KOPT-K1 (cell line): Measurements from ENCODE around the gene SEPTIN5.

ENCODE experiments used
- H3K27ac ChIP-seq: fragments of 200-600 bp; sonication (generic); 2 replicates; pipeline ENCODE4 v1.5.1; 2016; ENCODE audit warnings: antibody characterized with exemption, mild to moderate bottlenecking, low read depth, low read length; ENCODE audit not compliant: poor library complexity, severe bottlenecking
- H3K36me3 ChIP-seq: fragments of 200-600 bp; sonication (generic); 2 replicates; pipeline ENCODE4 v1.5.1; 2017; ENCODE audit warnings: antibody characterized with exemption, mild to moderate bottlenecking, low read length, moderate library complexity; ENCODE audit not compliant: insufficient read depth
- H3K9me3 ChIP-seq: fragments of 200-600 bp; sonication (generic); 2 replicates; pipeline ENCODE4 v1.5.1; 2017; ENCODE audit warnings: antibody characterized with exemption, low read length, mild to moderate bottlenecking; ENCODE audit not compliant: insufficient read depth, poor library complexity, severe bottlenecking

The SEPTIN5 gene

GRCh38 chr22:19769393-19769715 is 55.1 kb downstream of the SEPTIN5 start:
- Histone ChIP-seq H3K9me3 (no peaks in the 10 kb centered on the region), H3K27ac (no peak overlapping the region), H3K36me3 (no peaks in the 10 kb centered on the region)

DNA sequence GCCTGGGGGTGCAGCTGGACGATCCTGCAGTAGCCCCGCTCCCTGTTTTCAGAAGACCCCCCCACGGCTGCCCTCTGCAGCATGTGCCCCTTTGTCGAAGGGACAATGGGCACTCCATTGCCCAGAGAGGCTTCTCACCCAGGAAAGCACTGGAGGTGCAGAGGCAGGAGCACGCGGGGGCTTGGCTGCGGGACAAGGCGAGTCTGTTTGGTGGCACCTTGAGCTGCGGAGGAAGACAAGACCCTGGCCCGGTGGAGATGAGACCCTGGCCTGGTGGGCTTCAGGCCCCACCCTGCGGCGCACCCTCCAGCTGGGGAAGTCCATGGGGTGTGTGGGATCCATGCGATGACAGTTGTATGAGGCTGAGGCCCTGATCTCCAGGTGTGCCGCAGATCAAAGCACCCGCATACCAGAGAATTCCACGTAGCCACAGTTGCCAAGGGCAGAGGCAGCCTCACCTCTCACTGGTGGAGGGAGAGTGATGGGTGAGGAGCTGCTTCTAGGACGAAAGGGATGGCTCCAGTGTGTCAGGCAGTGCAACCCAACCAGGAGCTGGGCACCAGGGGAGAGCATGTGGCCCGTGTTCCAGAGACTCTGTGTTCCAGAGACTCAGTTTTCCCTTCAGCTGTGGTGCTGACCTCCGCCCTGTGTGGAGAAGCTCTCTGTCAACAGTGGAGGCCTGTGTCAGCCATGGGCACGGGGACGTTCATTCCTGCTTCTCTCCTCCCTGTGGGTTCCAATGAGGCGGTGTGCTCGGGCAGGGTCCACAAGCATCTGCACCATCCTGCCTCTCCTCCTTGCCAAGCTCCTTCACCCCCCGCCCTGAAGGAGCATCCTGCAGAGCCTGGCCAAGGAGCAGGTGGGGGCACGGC is 56.3 kb downstream of the SEPTIN5 start:
- no peak overlapping the region for H3K27ac ChIP-seq
- no peaks in the 10 kb centered on the region for H3K36me3 ChIP-seq
- H3K9me3 ChIP-seq = no peaks in the 10 kb centered on the region

- H3K9me3 ChIP-seq = no peaks in the 10 kb centered on the region
- H3K27ac ChIP-seq = no peak overlapping the region
- no peaks in the 10 kb centered on the region for H3K36me3 ChIP-seq
Measured at GRCh38 chr22:19772422-19772672, 58.0 kb downstream of the SEPTIN5 start.
